Osteocyte (in vitro differentiated cells): ENCODE data around the gene DOCK7. TPM values are rescaled to one million over a fixed set of nuclear protein-coding genes. Genes with fewer than 3 reads are reported as not detected.

Experiments
- DNase-seq: peaks from one replicate; pipeline ENCODE4 v3.0.0; 2021; ENCODE audit warnings: mixed read lengths; ENCODE audit not compliant: unreplicated experiment; ENCODE audit errors: extremely low spot score
- H3K27ac Mint-ChIP-seq: one replicate; pipeline ENCODE4 v1.8.0; 2021; ENCODE audit warnings: mild to moderate bottlenecking, mixed read lengths; ENCODE audit not compliant: unreplicated experiment
- H3K27me3 Mint-ChIP-seq: one replicate; pipeline ENCODE4 v1.8.0; 2021; ENCODE audit warnings: mixed read lengths; ENCODE audit not compliant: unreplicated experiment
- H3K36me3 Mint-ChIP-seq: one replicate; pipeline ENCODE4 v1.8.0; 2021; ENCODE audit warnings: mixed read lengths; ENCODE audit not compliant: unreplicated experiment
- H3K4me1 Mint-ChIP-seq: one replicate; pipeline ENCODE4 v1.8.0; 2021; ENCODE audit warnings: mixed read lengths; ENCODE audit not compliant: unreplicated experiment
- H3K4me3 Mint-ChIP-seq: one replicate; pipeline ENCODE4 v1.8.0; 2021; ENCODE audit warnings: mild to moderate bottlenecking, moderate library complexity, mixed read lengths; ENCODE audit not compliant: unreplicated experiment
- H3K9me3 Mint-ChIP-seq: one replicate; pipeline ENCODE4 v1.8.0; 2021; ENCODE audit warnings: mixed read lengths; ENCODE audit not compliant: unreplicated experiment
- total RNA-seq: library from RNA; stranded (reverse); gene quantifications from 2 replicates; pipeline ENCODE4 v1.2.1, GENCODE V29; 2021
- TF ChIP-seq, protein P1 (sequence below): fragments of 200-600 bp; sonication (generic); IDR thresholded peaks from 2 replicates; pipeline ENCODE4 v1.5.0; 2021; ENCODE audit warnings: antibody characterized with exemption, mild to moderate bottlenecking, moderate library complexity

The DOCK7 gene
- total RNA-seq, 1 donor from 2014 or later, result 81.8 TPM

DNA sequence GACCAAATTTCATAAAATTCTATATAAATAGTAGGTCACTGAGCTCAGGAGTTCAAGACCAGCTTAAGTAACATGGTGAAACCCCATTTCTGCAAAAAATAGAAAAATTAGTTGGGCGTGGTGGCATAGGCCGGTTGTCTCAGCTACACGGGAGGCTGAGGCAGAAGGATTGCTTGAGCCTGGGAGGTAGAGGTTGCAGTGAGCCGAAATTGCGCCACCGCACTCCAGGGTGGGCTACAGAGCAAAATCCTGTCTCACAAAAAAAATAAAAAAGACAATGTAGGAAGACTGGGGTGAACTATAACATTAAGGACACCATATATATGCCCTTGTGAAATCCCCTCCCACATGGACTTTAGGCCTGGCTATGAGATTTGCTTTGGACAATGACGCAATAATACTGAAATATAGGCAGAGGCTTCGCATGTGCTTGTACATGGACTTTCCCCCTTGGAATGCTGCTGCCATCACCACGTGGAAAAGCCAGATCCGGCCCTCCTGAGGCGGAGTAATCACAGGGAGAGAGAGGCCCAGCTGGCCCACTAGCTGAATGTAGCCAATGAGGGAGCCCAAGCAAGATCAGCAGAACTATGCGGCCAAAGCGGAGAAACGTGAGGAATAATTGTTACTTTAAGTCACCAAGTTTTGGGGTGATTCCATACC, 264.5 kb downstream of the DOCK7 start:
- no peak overlapping the region for H3K27ac Mint-ChIP-seq
- H3K9me3 Mint-ChIP-seq, result no peaks in the 10 kb centered on the region
- no peak overlapping the region for H3K4me3 Mint-ChIP-seq
- TF ChIP-seq, protein P1, sequence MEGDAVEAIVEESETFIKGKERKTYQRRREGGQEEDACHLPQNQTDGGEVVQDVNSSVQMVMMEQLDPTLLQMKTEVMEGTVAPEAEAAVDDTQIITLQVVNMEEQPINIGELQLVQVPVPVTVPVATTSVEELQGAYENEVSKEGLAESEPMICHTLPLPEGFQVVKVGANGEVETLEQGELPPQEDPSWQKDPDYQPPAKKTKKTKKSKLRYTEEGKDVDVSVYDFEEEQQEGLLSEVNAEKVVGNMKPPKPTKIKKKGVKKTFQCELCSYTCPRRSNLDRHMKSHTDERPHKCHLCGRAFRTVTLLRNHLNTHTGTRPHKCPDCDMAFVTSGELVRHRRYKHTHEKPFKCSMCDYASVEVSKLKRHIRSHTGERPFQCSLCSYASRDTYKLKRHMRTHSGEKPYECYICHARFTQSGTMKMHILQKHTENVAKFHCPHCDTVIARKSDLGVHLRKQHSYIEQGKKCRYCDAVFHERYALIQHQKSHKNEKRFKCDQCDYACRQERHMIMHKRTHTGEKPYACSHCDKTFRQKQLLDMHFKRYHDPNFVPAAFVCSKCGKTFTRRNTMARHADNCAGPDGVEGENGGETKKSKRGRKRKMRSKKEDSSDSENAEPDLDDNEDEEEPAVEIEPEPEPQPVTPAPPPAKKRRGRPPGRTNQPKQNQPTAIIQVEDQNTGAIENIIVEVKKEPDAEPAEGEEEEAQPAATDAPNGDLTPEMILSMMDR, result no peak
- DNase-seq, result peak; percentile 44
- no peaks in the 10 kb centered on the region for H3K4me1 Mint-ChIP-seq
- peaks cover 12% of the 10 kb centered on the region for H3K27me3 Mint-ChIP-seq
- no peaks in the 10 kb centered on the region for H3K36me3 Mint-ChIP-seq

GRCh38 chr1:62420214-62420613, 268.0 kb downstream of the DOCK7 start:
- Mint-ChIP-seq H3K27me3 (peaks cover 15% of the 10 kb centered on the region), H3K9me3 (no peaks in the 10 kb centered on the region), H3K27ac (no peak overlapping the region), H3K36me3 (no peaks in the 10 kb centered on the region), H3K4me3 (no peak overlapping the region), H3K4me1 (peaks cover 5% of the 10 kb centered on the region)
- DNase-seq, result no peak
- TF ChIP-seq, protein P1, result no peak

- Mint-ChIP-seq H3K4me1 (peaks cover 5% of the 10 kb centered on the region), H3K36me3 (no peaks in the 10 kb centered on the region), H3K9me3 (no peaks in the 10 kb centered on the region), H3K27me3 (peaks cover 19% of the 10 kb centered on the region), H3K4me3 (no peak overlapping the region), H3K27ac (no peak overlapping the region)
- TF ChIP-seq, protein P1, result no peak
- DNase-seq, result no peak
Measured at GRCh38 chr1:62417351-62417999, 270.7 kb downstream of the DOCK7 start.

- no peak for DNase-seq
- Mint-ChIP-seq H3K9me3 (no peaks in the 10 kb centered on the region), H3K4me1 (peaks cover 5% of the 10 kb centered on the region), H3K4me3 (no peak overlapping the region), H3K36me3 (no peaks in the 10 kb centered on the region), H3K27me3 (peaks cover 23% of the 10 kb centered on the region), H3K27ac (no peak overlapping the region)
- TF ChIP-seq, protein P1, result no peak
Measured at GRCh38 chr1:62415687-62416086, 272.5 kb downstream of the DOCK7 start.

DNA sequence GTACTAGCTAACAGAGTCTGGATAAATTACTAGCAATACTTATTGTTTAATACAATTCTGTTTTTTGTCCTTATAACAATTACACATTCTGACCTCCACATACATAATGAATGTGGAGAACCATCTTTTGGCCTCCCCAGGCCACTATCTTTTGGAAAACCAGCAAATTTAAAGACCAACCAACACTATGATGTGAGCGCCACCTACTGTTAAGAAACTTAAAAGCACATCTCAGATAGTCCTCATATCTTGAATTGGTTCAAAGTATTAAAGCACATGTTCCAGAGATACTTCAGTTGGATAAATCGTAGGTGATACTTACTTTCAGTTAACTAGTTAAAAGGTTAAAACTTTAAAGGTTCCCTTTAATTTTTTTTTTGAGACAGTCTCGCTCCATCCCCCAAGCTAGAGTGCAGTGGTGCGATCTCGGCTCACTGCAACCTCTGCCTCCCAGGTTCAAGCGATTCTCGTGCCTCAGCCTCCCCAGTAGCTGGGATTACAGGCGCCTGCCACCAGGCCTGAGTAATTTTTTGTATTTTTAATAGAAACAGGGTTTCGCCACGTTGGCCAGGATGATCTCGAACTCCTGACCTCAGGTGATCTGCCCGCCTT, 280.7 kb downstream of the DOCK7 start:
- Mint-ChIP-seq H3K36me3 (no peaks in the 10 kb centered on the region), H3K4me1 (no peaks in the 10 kb centered on the region), H3K27ac (no peak overlapping the region), H3K27me3 (peaks cover 25% of the 10 kb centered on the region), H3K4me3 (no peak overlapping the region), H3K9me3 (no peaks in the 10 kb centered on the region)
- TF ChIP-seq, protein P1, result peak; percentile 86
- no peak for DNase-seq
